Measurements from ENCODE around the gene DZIP3. TPM values are rescaled to one million over a fixed set of nuclear protein-coding genes. Genes with fewer than 3 reads are reported as not detected.

Gene DZIP3
- total and polyA plus RNA-seq, 2 of the 13 experiments (the other 11 are each of a cell fraction or from before 2014, with no cell fraction given) = 11.3 to 17.3 TPM

- no peak for TF ChIP-seq DZIP1 (CRISPR knock-in tag; IDR thresholded peaks at IDR 0.05)
- no peak for TF ChIP-seq ZNF616 (CRISPR knock-in tag; IDR thresholded peaks at IDR 0.05; ENCODE audit: low read depth)
- TF ChIP-seq ZNF782 (CRISPR knock-in tag; IDR thresholded peaks at IDR 0.05; ENCODE audit: borderline replicate concordance) = peak; percentile 41; the same call in 1 of the 2 replicates
- TF ChIP-seq ZHX1 (CRISPR knock-in tag; IDR thresholded peaks at IDR 0.05; ENCODE audit: low read depth) = 0 out of 2 replicates have a peak, but pooled peaks have one; percentile 20
- no peak for TF ChIP-seq ZNF737 (CRISPR knock-in tag; IDR thresholded peaks at IDR 0.05; ENCODE audit: borderline replicate concordance)
- TF ChIP-seq MIXL1 (CRISPR knock-in tag; IDR thresholded peaks at IDR 0.05) = peak; percentile 79
- peak; percentile 83 for TF ChIP-seq ZFX (CRISPR knock-in tag; IDR thresholded peaks at IDR 0.05; ENCODE audit: low read depth)
- no peak for TF ChIP-seq LRRFIP1 (CRISPR knock-in tag; conservative IDR thresholded peaks at IDR 0.05)
- no peak for TF ChIP-seq TCF12 (IDR thresholded peaks at IDR 0.05)
- TF ChIP-seq TCF12 (CRISPR knock-in tag; IDR thresholded peaks at IDR 0.05) = no peak
- TF ChIP-seq KLF6 (CRISPR knock-in tag; IDR thresholded peaks at IDR 0.05) = peak; percentile 17; the same call in 1 of the 2 replicates
- TF ChIP-seq STAT5B (CRISPR knock-in tag; IDR thresholded peaks at IDR 0.05) = no peak; the same call in 1 of the 2 replicates
- peak; percentile 7 for TF ChIP-seq ZNF256 (CRISPR knock-in tag; conservative IDR thresholded peaks at IDR 0.05)
- TF ChIP-seq ZNF678 (CRISPR knock-in tag; IDR thresholded peaks at IDR 0.05) = 0 out of 2 replicates have a peak, but pooled peaks have one; percentile 49
- no peak for TF ChIP-seq ZXDC (CRISPR knock-in tag; IDR thresholded peaks at IDR 0.05)
- TF ChIP-seq RAD51 (IDR thresholded peaks at IDR 0.05; ENCODE audit: borderline replicate concordance) = no peak
- no peak for TF ChIP-seq PAF1 (CRISPR knock-in tag; IDR thresholded peaks at IDR 0.05)
- no peak for TF ChIP-seq PLRG1 (conservative IDR thresholded peaks at IDR 0.05)
- TF ChIP-seq IRX3 (CRISPR knock-in tag; IDR thresholded peaks at IDR 0.05; ENCODE audit: borderline replicate concordance, low read depth) = no peak; the same call in 1 of the 2 replicates
These were observed at the start of gene DZIP3, which contains the start of gene CIP2A (continued) for GRCh38 chr3:108589081-108589997.
